ENCODE data around the gene PIK3R2. TPM values are rescaled to one million over a fixed set of nuclear protein-coding genes. Genes with fewer than 3 reads are reported as not detected.

PIK3R2 gene
- total and polyA plus RNA-seq, 2 donors: 6.5 to 15.1 TPM

DNA sequence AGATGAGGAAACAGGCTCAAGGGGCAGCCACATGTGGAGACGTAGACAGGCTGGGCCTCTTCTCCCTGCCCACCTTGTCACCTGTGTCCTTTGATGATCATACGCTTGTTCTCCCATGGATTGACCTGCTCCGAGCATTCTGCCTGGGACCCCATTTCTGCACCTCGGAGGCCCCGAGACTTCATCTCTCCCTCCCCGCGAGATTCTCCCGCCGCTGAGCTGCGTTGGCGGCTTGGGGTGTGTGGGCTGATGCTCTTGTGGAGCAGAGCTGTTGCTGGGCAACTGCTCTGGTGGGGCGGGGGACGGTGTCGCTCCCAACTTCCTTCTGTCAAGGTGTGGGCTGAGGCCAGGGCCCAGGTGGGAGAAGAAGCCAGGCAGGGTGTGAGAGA lies 33.3 kb upstream of the PIK3R2 start:
- H3K9me3 ChIP-seq (ENCODE audit: control insufficient read depth in 2 of 2, insufficient read depth in 1 of 2, low read length in 1 of 2): no peaks in the 10 kb centered on the region
- peak in 2 of 9 donors; percentile 24 to 46 for DNase-seq (ENCODE audit: low read depth in 6 of 9, low spot score in 9 of 9)
- H3K27me3 ChIP-seq (ENCODE audit: control insufficient read depth in 2 of 2, insufficient read depth in 1 of 2, low read length in 1 of 2): no peaks in the 10 kb centered on the region
- H3K4me3 ChIP-seq (ENCODE audit: low read length in 2 of 2): peak overlapping the region in 1 of 2 donors; percentile 2
- 85% methylated on average over 14 of the region's 14 CpGs for WGBS
- peak overlapping the region; percentile 55 to 82 for H3K27ac ChIP-seq (ENCODE audit: low read depth in 1 of 2, low read length in 1 of 2)
- H3K4me1 ChIP-seq (ENCODE audit: control insufficient read depth in 2 of 2, insufficient read depth in 2 of 2, low read length in 2 of 2): peaks cover 14 to 30% of the 10 kb centered on the region in 2 donors
- H3K36me3 ChIP-seq (ENCODE audit: control insufficient read depth in 2 of 2, insufficient read depth in 2 of 2, low read length in 1 of 2): peaks cover 23 to 27% of the 10 kb centered on the region in 2 donors

- WGBS: 92% methylated on average over 1 of the region's 1 CpG
Observed at GRCh38 chr19:18120127-18120526, 32.8 kb upstream of the PIK3R2 start.

GRCh38 chr19:18121166-18121565 lies 31.8 kb upstream of the PIK3R2 start:
- no peak for DNase-seq (ENCODE audit: low read depth in 6 of 9, low spot score in 9 of 9)
- H3K27ac ChIP-seq (ENCODE audit: low read depth in 1 of 2, low read length in 1 of 2): no peak overlapping the region
- no peaks in the 10 kb centered on the region for H3K27me3 ChIP-seq (ENCODE audit: control insufficient read depth in 2 of 2, insufficient read depth in 1 of 2, low read length in 1 of 2)
- H3K36me3 ChIP-seq (ENCODE audit: control insufficient read depth in 2 of 2, insufficient read depth in 2 of 2, low read length in 1 of 2): peaks cover 23 to 27% of the 10 kb centered on the region in 2 donors
- no peak overlapping the region for H3K4me3 ChIP-seq (ENCODE audit: low read length in 2 of 2)
- H3K9me3 ChIP-seq (ENCODE audit: control insufficient read depth in 2 of 2, insufficient read depth in 1 of 2, low read length in 1 of 2): no peaks in the 10 kb centered on the region
- WGBS: over 99% methylated on average over 5 of the region's 5 CpGs
- peaks cover 14 to 30% of the 10 kb centered on the region in 2 donors for H3K4me1 ChIP-seq (ENCODE audit: control insufficient read depth in 2 of 2, insufficient read depth in 2 of 2, low read length in 2 of 2)

More at GRCh38 chr19:18120127-18120526, 32.8 kb upstream of the PIK3R2 start:
- H3K27ac ChIP-seq (ENCODE audit: low read depth in 1 of 2, low read length in 1 of 2): no peak overlapping the region
- peaks cover 23 to 27% of the 10 kb centered on the region in 2 donors for H3K36me3 ChIP-seq (ENCODE audit: control insufficient read depth in 2 of 2, insufficient read depth in 2 of 2, low read length in 1 of 2)
- H3K4me3 ChIP-seq (ENCODE audit: low read length in 2 of 2): no peak overlapping the region
- H3K4me1 ChIP-seq (ENCODE audit: control insufficient read depth in 2 of 2, insufficient read depth in 2 of 2, low read length in 2 of 2): peaks cover 14 to 30% of the 10 kb centered on the region in 2 donors
- no peaks in the 10 kb centered on the region for H3K9me3 ChIP-seq (ENCODE audit: control insufficient read depth in 2 of 2, insufficient read depth in 1 of 2, low read length in 1 of 2)
- DNase-seq (ENCODE audit: low read depth in 6 of 9, low spot score in 9 of 9): no peak
- H3K27me3 ChIP-seq (ENCODE audit: control insufficient read depth in 2 of 2, insufficient read depth in 1 of 2, low read length in 1 of 2): no peaks in the 10 kb centered on the region

DNA sequence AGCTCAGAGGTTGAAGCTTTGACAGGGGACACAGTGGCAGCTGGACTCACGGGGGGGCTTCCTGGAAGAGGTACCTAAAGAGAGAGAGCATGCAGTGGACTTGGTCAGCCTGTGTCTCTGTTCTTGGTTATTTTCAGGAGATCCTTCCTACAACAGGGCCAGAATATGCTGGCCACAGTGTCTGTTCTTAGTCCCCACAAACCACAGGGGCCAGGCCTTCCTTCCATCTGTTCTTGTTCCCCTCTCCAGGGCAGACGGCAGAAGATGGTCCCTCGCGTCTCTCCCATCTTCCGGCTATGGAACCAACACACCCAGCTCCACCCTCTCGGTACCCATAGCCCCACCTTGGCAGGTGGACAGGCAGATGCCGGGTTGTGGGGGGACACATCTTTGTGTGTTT lies 30.5 kb upstream of the PIK3R2 start:
- H3K4me1 ChIP-seq (ENCODE audit: control insufficient read depth in 2 of 2, insufficient read depth in 2 of 2, low read length in 2 of 2): peaks cover 11 to 25% of the 10 kb centered on the region in 2 donors
- no peaks in the 10 kb centered on the region for H3K27me3 ChIP-seq (ENCODE audit: control insufficient read depth in 2 of 2, insufficient read depth in 1 of 2, low read length in 1 of 2)
- 94% methylated on average over 7 of the region's 7 CpGs for WGBS
- peaks cover 23 to 27% of the 10 kb centered on the region in 2 donors for H3K36me3 ChIP-seq (ENCODE audit: control insufficient read depth in 2 of 2, insufficient read depth in 2 of 2, low read length in 1 of 2)
- H3K4me3 ChIP-seq (ENCODE audit: low read length in 2 of 2): no peak overlapping the region
- no peaks in the 10 kb centered on the region for H3K9me3 ChIP-seq (ENCODE audit: control insufficient read depth in 2 of 2, insufficient read depth in 1 of 2, low read length in 1 of 2)
- no peak overlapping the region for H3K27ac ChIP-seq (ENCODE audit: low read depth in 1 of 2, low read length in 1 of 2)
- DNase-seq (ENCODE audit: low read depth in 6 of 9, low spot score in 9 of 9): no peak

GRCh38 chr19:18122860-18123795 lies 29.8 kb upstream of the PIK3R2 start:
- H3K36me3 ChIP-seq (ENCODE audit: control insufficient read depth in 2 of 2, insufficient read depth in 2 of 2, low read length in 1 of 2): peaks cover 28 to 31% of the 10 kb centered on the region in 2 donors
- no peaks in the 10 kb centered on the region for H3K27me3 ChIP-seq (ENCODE audit: control insufficient read depth in 2 of 2, insufficient read depth in 1 of 2, low read length in 1 of 2)
- no peak overlapping the region for H3K27ac ChIP-seq (ENCODE audit: low read depth in 1 of 2, low read length in 1 of 2)
- no peak overlapping the region for H3K4me3 ChIP-seq (ENCODE audit: low read length in 2 of 2)
- WGBS: 93% methylated on average over 27 of the region's 27 CpGs
- no peaks in the 10 kb centered on the region for H3K9me3 ChIP-seq (ENCODE audit: control insufficient read depth in 2 of 2, insufficient read depth in 1 of 2, low read length in 1 of 2)
- DNase-seq (ENCODE audit: low read depth in 6 of 9, low spot score in 9 of 9): no peak
- H3K4me1 ChIP-seq (ENCODE audit: control insufficient read depth in 2 of 2, insufficient read depth in 2 of 2, low read length in 2 of 2): peaks cover 9 to 22% of the 10 kb centered on the region in 2 donors

DNA sequence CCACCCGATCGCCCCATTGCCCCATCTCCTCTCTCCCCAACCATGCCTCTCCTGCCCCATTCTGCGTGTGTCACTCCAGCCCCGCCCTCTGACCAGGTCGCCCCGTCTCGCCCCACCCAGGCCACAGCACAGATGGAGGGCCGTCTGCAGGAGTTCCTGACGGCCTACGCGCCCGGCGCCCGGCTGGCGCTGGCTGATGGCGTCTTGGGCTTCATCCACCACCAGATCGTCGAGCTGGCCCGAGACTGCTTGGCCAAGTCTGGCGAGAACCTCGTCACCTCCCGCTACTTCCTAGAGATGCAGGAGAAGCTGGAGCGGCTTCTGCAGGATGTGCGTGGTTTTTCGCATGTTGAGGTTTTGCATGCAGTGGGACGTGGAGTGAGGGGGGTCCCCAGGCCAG lies 29.1 kb upstream of the PIK3R2 start:
- WGBS: 95% methylated on average over 26 of the region's 26 CpGs
- H3K36me3 ChIP-seq (ENCODE audit: control insufficient read depth in 2 of 2, insufficient read depth in 2 of 2, low read length in 1 of 2): peaks cover 31 to 34% of the 10 kb centered on the region in 2 donors
- no peaks in the 10 kb centered on the region for H3K9me3 ChIP-seq (ENCODE audit: control insufficient read depth in 2 of 2, insufficient read depth in 1 of 2, low read length in 1 of 2)
- H3K27ac ChIP-seq (ENCODE audit: low read depth in 1 of 2, low read length in 1 of 2): no peak overlapping the region
- no peaks in the 10 kb centered on the region for H3K27me3 ChIP-seq (ENCODE audit: control insufficient read depth in 2 of 2, insufficient read depth in 1 of 2, low read length in 1 of 2)
- H3K4me1 ChIP-seq (ENCODE audit: control insufficient read depth in 2 of 2, insufficient read depth in 2 of 2, low read length in 2 of 2): peaks cover 6 to 15% of the 10 kb centered on the region in 2 donors
- DNase-seq (ENCODE audit: low read depth in 6 of 9, low spot score in 9 of 9): no peak
- no peak overlapping the region for H3K4me3 ChIP-seq (ENCODE audit: low read length in 2 of 2)

GRCh38 chr19:18126097-18126496 lies 26.9 kb upstream of the PIK3R2 start:
- 99% methylated on average over 2 of the region's 2 CpGs for WGBS

DNA sequence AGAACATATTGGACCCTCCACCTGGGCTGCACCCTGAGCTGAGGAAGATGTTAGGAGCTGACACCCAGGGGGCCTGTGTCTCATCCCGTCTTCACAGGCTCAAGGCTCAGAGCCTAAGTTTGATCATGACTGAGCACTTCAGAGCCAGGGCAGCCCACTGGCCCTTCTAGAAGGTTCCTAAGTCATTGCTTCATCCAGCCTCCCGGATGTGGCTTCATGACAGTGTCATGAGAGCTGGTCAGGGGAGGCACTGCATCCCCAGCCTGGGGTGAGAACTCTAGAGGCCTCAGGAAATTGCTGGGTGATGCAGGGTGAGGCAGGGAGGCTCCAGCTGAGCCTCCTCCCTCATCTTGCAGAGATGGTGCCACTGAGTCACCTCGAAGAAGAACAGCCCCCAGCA lies 24.9 kb upstream of the PIK3R2 start:
- Histone ChIP-seq H3K4me3 (ENCODE audit: low read length in 2 of 2) (no peak overlapping the region), H3K27ac (ENCODE audit: low read depth in 1 of 2, low read length in 1 of 2) (no peak overlapping the region), H3K9me3 (ENCODE audit: control insufficient read depth in 2 of 2, insufficient read depth in 1 of 2, low read length in 1 of 2) (no peaks in the 10 kb centered on the region), H3K27me3 (ENCODE audit: control insufficient read depth in 2 of 2, insufficient read depth in 1 of 2, low read length in 1 of 2) (no peaks in the 10 kb centered on the region), H3K4me1 (ENCODE audit: control insufficient read depth in 2 of 2, insufficient read depth in 2 of 2, low read length in 2 of 2) (no peaks in the 10 kb centered on the region), H3K36me3 (ENCODE audit: control insufficient read depth in 2 of 2, insufficient read depth in 2 of 2, low read length in 1 of 2) (peaks cover 43 to 49% of the 10 kb centered on the region in 2 donors)
- DNase-seq (ENCODE audit: low read depth in 6 of 9, low spot score in 9 of 9): no peak
- 94% methylated on average over 3 of the region's 3 CpGs for WGBS

More at GRCh38 chr19:18126097-18126496, 26.9 kb upstream of the PIK3R2 start:
- Histone ChIP-seq H3K4me3 (ENCODE audit: low read length in 2 of 2) (no peak overlapping the region), H3K4me1 (ENCODE audit: control insufficient read depth in 2 of 2, insufficient read depth in 2 of 2, low read length in 2 of 2) (no peaks in the 10 kb centered on the region), H3K9me3 (ENCODE audit: control insufficient read depth in 2 of 2, insufficient read depth in 1 of 2, low read length in 1 of 2) (no peaks in the 10 kb centered on the region), H3K27me3 (ENCODE audit: control insufficient read depth in 2 of 2, insufficient read depth in 1 of 2, low read length in 1 of 2) (no peaks in the 10 kb centered on the region), H3K36me3 (ENCODE audit: control insufficient read depth in 2 of 2, insufficient read depth in 2 of 2, low read length in 1 of 2) (peaks cover 39 to 50% of the 10 kb centered on the region in 2 donors), H3K27ac (ENCODE audit: low read depth in 1 of 2, low read length in 1 of 2) (no peak overlapping the region)
- DNase-seq (ENCODE audit: low read depth in 6 of 9, low spot score in 9 of 9): no peak

DNA sequence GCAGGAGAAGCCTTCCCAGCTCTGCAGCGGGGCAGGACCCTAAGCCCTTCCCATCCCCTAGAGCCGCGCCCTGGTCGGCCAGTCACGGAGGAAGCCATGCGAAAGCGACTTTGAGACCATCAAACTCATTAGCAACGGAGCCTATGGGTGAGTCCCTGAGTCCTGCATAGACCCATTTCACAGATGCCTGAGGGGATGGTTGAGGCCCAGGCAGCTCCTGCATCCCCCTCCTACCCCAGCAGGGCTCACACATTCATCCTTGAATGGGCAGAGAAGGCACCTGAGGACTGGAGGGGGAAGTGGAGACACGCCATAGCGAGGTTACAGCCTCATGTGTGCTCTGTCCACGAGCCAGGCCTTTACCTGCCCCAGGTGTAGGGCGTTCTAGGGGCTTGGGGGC lies 24.2 kb upstream of the PIK3R2 start:
- Histone ChIP-seq H3K4me3 (ENCODE audit: low read length in 2 of 2) (no peak overlapping the region), H3K4me1 (ENCODE audit: control insufficient read depth in 2 of 2, insufficient read depth in 2 of 2, low read length in 2 of 2) (no peaks in the 10 kb centered on the region), H3K27me3 (ENCODE audit: control insufficient read depth in 2 of 2, insufficient read depth in 1 of 2, low read length in 1 of 2) (no peaks in the 10 kb centered on the region), H3K27ac (ENCODE audit: low read depth in 1 of 2, low read length in 1 of 2) (no peak overlapping the region), H3K36me3 (ENCODE audit: control insufficient read depth in 2 of 2, insufficient read depth in 2 of 2, low read length in 1 of 2) (peaks cover 37 to 48% of the 10 kb centered on the region in 2 donors), H3K9me3 (ENCODE audit: control insufficient read depth in 2 of 2, insufficient read depth in 1 of 2, low read length in 1 of 2) (no peaks in the 10 kb centered on the region)
- 98% methylated on average over 12 of the region's 12 CpGs for WGBS
- DNase-seq (ENCODE audit: low read depth in 6 of 9, low spot score in 9 of 9): no peak

Measured in thymus (tissue), 11 donors.